ENCODE data around the gene EPN2. TPM values are rescaled to one million over a fixed set of nuclear protein-coding genes. Genes with fewer than 3 reads are reported as not detected.

Gene EPN2
- total and polyA plus RNA-seq, 9 donors: 18.2 to 36.4 (median 26.0) TPM

DNA sequence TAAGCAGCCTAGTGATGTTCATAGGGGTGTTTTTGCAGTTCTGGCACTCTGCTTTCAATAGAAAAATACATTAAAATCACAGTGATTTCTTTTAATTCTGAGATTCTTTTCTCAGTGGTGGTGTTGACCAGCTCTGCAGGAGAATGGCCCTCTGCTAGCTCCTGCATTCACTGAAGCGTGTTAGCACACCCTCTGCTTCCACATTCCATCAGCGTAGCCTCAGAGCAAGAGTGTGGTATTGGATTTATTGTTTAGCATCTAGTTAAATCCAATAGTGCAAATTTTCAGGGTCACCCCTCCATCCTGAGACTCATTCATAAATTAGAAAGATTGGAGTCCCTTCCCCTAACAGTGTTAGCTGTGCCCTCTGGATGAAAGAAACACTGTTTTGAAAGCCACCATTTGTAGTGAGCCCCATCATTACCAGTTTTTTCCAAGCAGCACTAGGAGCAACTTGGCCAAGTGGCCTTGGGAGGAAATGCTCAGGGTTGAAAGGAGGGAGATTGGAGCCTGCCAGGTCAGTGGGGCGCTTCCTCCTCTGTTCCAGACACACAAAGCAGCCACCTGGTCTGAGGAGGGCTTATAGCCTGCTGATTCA, 79.7 kb downstream of the EPN2 start:
- no peaks in the 10 kb centered on the region for H3K27me3 ChIP-seq (ENCODE audit: control insufficient read depth, insufficient read depth, low read length)
- H3K4me3 ChIP-seq (ENCODE audit: low read length): no peak overlapping the region
- peaks cover 53% of the 10 kb centered on the region for H3K36me3 ChIP-seq (ENCODE audit: control insufficient read depth, insufficient read depth, low read length)
- WGBS (ENCODE audit: insufficient coverage): no CpG with 5 or more reads among the region's 3 CpGs
- peaks cover 35% of the 10 kb centered on the region for H3K4me1 ChIP-seq (ENCODE audit: control insufficient read depth, insufficient read depth, low read length)
- peak overlapping the region; percentile 77 for H3K27ac ChIP-seq (ENCODE audit: low read length)
- no peak for DNase-seq
- no peaks in the 10 kb centered on the region for H3K9me3 ChIP-seq (replicated peaks; ENCODE audit: control insufficient read depth, low read depth, low read length)

DNA sequence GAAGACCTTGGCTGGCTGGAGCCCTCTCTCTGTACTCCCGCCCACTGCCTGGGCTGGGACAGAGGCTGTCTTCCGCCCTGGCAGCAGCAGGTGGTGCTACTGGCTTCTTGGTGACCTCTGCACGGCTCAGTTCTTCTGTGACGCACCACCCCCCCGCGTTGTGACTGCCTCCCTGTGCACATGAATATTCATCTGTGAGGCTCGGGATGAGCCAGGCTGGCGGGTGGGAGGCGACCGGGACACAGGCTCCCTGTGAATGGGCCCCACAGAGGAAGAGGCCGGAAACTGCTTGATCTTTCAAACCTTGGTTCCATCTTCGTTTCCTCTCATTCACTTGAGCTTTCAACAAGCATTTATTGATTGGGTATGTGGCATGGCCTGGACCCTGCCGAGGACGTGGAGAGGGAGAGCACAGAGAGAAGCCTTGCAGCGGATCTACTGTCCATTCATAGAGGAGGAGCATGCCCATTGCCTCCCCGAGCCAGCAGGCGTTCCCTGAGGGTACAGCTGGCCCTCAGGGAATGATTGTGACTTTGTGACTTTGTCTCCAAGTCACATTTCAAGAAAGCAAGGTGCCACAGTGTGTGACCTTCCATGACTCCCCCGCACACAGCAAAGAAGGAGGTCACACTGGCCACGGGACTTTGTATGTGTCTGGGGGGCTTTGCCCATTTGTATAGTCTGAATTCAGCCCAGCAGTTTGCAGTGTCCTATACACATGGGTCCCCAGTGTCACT, 80.4 kb downstream of the EPN2 start:
- DNase-seq: peak; percentile 87
- peaks cover 53% of the 10 kb centered on the region for H3K36me3 ChIP-seq (ENCODE audit: control insufficient read depth, insufficient read depth, low read length)
- WGBS (ENCODE audit: insufficient coverage): 36% methylated on average over 16 of the region's 19 CpGs
- H3K4me1 ChIP-seq (ENCODE audit: control insufficient read depth, insufficient read depth, low read length): peaks cover 31% of the 10 kb centered on the region
- no peaks in the 10 kb centered on the region for H3K27me3 ChIP-seq (ENCODE audit: control insufficient read depth, insufficient read depth, low read length)
- no peaks in the 10 kb centered on the region for H3K9me3 ChIP-seq (replicated peaks; ENCODE audit: control insufficient read depth, low read depth, low read length)
- H3K4me3 ChIP-seq (ENCODE audit: low read length): no peak overlapping the region
- peak overlapping the region; percentile 77 for H3K27ac ChIP-seq (ENCODE audit: low read length)

GRCh38 chr17:19318611-19319010, 81.4 kb downstream of the EPN2 start:
- no peaks in the 10 kb centered on the region for H3K27me3 ChIP-seq (ENCODE audit: control insufficient read depth, insufficient read depth, low read length)
- H3K27ac ChIP-seq (ENCODE audit: low read length): no peak overlapping the region
- 85% methylated on average over 5 of the region's 6 CpGs for WGBS (ENCODE audit: insufficient coverage)
- H3K4me1 ChIP-seq (ENCODE audit: control insufficient read depth, insufficient read depth, low read length): peaks cover 21% of the 10 kb centered on the region
- H3K4me3 ChIP-seq (ENCODE audit: low read length): no peak overlapping the region
- H3K9me3 ChIP-seq (replicated peaks; ENCODE audit: control insufficient read depth, low read depth, low read length): no peaks in the 10 kb centered on the region
- H3K36me3 ChIP-seq (ENCODE audit: control insufficient read depth, insufficient read depth, low read length): peaks cover 45% of the 10 kb centered on the region
- no peak for DNase-seq

DNA sequence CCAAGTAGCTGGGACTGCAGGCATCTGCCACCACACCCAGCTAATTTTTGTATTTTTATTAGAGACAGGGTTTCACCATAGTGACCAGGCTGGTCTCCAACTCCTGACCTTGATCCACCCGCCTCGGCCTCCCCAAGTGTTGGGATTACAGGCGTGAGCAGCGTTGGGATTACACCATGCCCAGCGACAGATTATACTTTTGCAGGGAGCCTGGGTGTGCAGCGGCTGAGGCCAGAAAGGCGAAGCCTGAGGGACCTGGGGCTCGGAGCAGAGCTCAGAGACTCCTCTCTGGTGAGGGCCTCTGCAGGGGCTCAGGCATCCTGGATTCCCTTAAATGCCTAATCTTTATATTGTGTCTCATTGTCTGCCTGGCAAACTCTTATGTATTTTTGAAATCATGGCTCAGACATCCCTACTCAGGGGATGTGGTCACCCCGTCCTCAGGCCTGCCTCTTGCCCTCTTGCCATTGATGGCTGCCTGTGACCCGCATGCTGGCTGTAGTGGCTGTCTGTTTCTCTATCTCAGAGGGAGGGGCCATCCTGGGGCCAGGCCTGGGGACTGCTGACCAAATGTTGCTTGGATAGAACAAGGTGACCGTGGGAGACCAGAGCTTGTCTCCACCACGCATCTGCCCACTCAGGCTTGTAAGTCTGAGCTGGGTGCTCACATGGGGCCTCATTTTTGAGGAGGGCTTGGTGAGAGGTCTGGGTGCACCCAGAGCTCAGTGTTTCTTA, 82.8 kb downstream of the EPN2 start:
- 83% methylated on average over 12 of the region's 12 CpGs for WGBS (ENCODE audit: insufficient coverage)
- Histone ChIP-seq H3K4me3 (ENCODE audit: low read length) (no peak overlapping the region), H3K27ac (ENCODE audit: low read length) (no peak overlapping the region), H3K36me3 (ENCODE audit: control insufficient read depth, insufficient read depth, low read length) (peaks cover 34% of the 10 kb centered on the region), H3K4me1 (ENCODE audit: control insufficient read depth, insufficient read depth, low read length) (peaks cover 15% of the 10 kb centered on the region), H3K27me3 (ENCODE audit: control insufficient read depth, insufficient read depth, low read length) (no peaks in the 10 kb centered on the region), H3K9me3 (replicated peaks; ENCODE audit: control insufficient read depth, low read depth, low read length) (no peaks in the 10 kb centered on the region)
- DNase-seq: no peak

- Histone ChIP-seq H3K4me3 (ENCODE audit: low read length) (no peak overlapping the region), H3K27ac (ENCODE audit: low read length) (no peak overlapping the region)
- no peak for DNase-seq
These were observed 83.7 kb downstream of the EPN2 start for GRCh38 chr17:19320876-19321275.

GRCh38 chr17:19321481-19322128, 84.4 kb downstream of the EPN2 start:
- Histone ChIP-seq H3K4me3 (ENCODE audit: low read length) (no peak overlapping the region), H3K27ac (ENCODE audit: low read length) (no peak overlapping the region), H3K27me3 (ENCODE audit: control insufficient read depth, insufficient read depth, low read length) (no peaks in the 10 kb centered on the region), H3K4me1 (ENCODE audit: control insufficient read depth, insufficient read depth, low read length) (peaks cover 15% of the 10 kb centered on the region), H3K36me3 (ENCODE audit: control insufficient read depth, insufficient read depth, low read length) (peaks cover 29% of the 10 kb centered on the region), H3K9me3 (replicated peaks; ENCODE audit: control insufficient read depth, low read depth, low read length) (peaks cover 7% of the 10 kb centered on the region)
- 71% methylated on average over 7 of the region's 9 CpGs for WGBS (ENCODE audit: insufficient coverage)
- DNase-seq: no peak

More at GRCh38 chr17:19320876-19321275, 83.7 kb downstream of the EPN2 start:
- 89% methylated on average over 5 of the region's 5 CpGs for WGBS (ENCODE audit: insufficient coverage)
- H3K4me1 ChIP-seq (ENCODE audit: control insufficient read depth, insufficient read depth, low read length): peaks cover 15% of the 10 kb centered on the region
- peaks cover 32% of the 10 kb centered on the region for H3K36me3 ChIP-seq (ENCODE audit: control insufficient read depth, insufficient read depth, low read length)
- H3K9me3 ChIP-seq (replicated peaks; ENCODE audit: control insufficient read depth, low read depth, low read length): peaks cover 4% of the 10 kb centered on the region
- H3K27me3 ChIP-seq (ENCODE audit: control insufficient read depth, insufficient read depth, low read length): no peaks in the 10 kb centered on the region

- peaks cover 10% of the 10 kb centered on the region for H3K4me1 ChIP-seq (ENCODE audit: control insufficient read depth, insufficient read depth, low read length)
- H3K4me3 ChIP-seq (ENCODE audit: low read length): no peak overlapping the region
- no peak overlapping the region for H3K27ac ChIP-seq (ENCODE audit: low read length)
- H3K36me3 ChIP-seq (ENCODE audit: control insufficient read depth, insufficient read depth, low read length): peaks cover 29% of the 10 kb centered on the region
- peaks cover 7% of the 10 kb centered on the region for H3K9me3 ChIP-seq (replicated peaks; ENCODE audit: control insufficient read depth, low read depth, low read length)
- whole genome bisulfite sequencing (ENCODE audit: insufficient coverage): no CpG with 5 or more reads among the region's 5 CpGs
- no peak for DNase-seq
- no peaks in the 10 kb centered on the region for H3K27me3 ChIP-seq (ENCODE audit: control insufficient read depth, insufficient read depth, low read length)
These were observed 85.0 kb downstream of the EPN2 start for GRCh38 chr17:19322129-19322505.

GRCh38 chr17:19322861-19323260, 85.7 kb downstream of the EPN2 start:
- WGBS (ENCODE audit: insufficient coverage): no CpG with 5 or more reads among the region's 1 CpG
- Histone ChIP-seq H3K4me1 (ENCODE audit: control insufficient read depth, insufficient read depth, low read length) (peaks cover 3% of the 10 kb centered on the region), H3K4me3 (ENCODE audit: low read length) (no peak overlapping the region), H3K36me3 (ENCODE audit: control insufficient read depth, insufficient read depth, low read length) (peaks cover 29% of the 10 kb centered on the region), H3K27me3 (ENCODE audit: control insufficient read depth, insufficient read depth, low read length) (no peaks in the 10 kb centered on the region), H3K9me3 (replicated peaks; ENCODE audit: control insufficient read depth, low read depth, low read length) (peaks cover 7% of the 10 kb centered on the region), H3K27ac (ENCODE audit: low read length) (no peak overlapping the region)
- no peak for DNase-seq

GRCh38 chr17:19325542-19325941, 88.4 kb downstream of the EPN2 start:
- Histone ChIP-seq H3K36me3 (ENCODE audit: control insufficient read depth, insufficient read depth, low read length) (peaks cover 40% of the 10 kb centered on the region), H3K27me3 (ENCODE audit: control insufficient read depth, insufficient read depth, low read length) (no peaks in the 10 kb centered on the region), H3K4me3 (ENCODE audit: low read length) (no peak overlapping the region)

More at GRCh38 chr17:19325542-19325941, 88.4 kb downstream of the EPN2 start:
- H3K27ac ChIP-seq (ENCODE audit: low read length): no peak overlapping the region
- H3K9me3 ChIP-seq (replicated peaks; ENCODE audit: control insufficient read depth, low read depth, low read length): peaks cover 7% of the 10 kb centered on the region
- DNase-seq: no peak
- H3K4me1 ChIP-seq (ENCODE audit: control insufficient read depth, insufficient read depth, low read length): no peaks in the 10 kb centered on the region

All from muscle of leg (tissue), 11 donors.